ENCODE data around the gene VPS8.

DNA sequence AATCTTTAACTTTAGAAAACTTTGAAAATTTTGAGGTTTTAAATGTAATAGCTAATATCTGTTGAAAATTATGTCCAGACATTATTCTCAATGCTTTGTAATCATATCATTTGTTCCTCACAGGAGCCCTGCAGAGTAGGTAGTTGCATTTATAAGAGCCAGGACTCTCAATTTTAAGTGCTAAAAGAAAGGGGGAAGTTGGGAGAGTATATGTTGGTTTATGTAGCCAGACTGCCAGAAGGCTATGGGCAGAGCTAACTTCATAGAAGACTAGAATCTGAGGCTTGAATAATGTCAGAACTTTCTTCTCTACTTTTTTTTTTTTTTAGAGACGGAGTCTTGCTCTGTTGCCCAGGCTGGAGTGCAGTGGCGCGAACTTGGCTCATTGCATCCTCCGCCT, 9.1 kb downstream of the VPS8 start:
- TF ChIP-seq, protein P1, sequence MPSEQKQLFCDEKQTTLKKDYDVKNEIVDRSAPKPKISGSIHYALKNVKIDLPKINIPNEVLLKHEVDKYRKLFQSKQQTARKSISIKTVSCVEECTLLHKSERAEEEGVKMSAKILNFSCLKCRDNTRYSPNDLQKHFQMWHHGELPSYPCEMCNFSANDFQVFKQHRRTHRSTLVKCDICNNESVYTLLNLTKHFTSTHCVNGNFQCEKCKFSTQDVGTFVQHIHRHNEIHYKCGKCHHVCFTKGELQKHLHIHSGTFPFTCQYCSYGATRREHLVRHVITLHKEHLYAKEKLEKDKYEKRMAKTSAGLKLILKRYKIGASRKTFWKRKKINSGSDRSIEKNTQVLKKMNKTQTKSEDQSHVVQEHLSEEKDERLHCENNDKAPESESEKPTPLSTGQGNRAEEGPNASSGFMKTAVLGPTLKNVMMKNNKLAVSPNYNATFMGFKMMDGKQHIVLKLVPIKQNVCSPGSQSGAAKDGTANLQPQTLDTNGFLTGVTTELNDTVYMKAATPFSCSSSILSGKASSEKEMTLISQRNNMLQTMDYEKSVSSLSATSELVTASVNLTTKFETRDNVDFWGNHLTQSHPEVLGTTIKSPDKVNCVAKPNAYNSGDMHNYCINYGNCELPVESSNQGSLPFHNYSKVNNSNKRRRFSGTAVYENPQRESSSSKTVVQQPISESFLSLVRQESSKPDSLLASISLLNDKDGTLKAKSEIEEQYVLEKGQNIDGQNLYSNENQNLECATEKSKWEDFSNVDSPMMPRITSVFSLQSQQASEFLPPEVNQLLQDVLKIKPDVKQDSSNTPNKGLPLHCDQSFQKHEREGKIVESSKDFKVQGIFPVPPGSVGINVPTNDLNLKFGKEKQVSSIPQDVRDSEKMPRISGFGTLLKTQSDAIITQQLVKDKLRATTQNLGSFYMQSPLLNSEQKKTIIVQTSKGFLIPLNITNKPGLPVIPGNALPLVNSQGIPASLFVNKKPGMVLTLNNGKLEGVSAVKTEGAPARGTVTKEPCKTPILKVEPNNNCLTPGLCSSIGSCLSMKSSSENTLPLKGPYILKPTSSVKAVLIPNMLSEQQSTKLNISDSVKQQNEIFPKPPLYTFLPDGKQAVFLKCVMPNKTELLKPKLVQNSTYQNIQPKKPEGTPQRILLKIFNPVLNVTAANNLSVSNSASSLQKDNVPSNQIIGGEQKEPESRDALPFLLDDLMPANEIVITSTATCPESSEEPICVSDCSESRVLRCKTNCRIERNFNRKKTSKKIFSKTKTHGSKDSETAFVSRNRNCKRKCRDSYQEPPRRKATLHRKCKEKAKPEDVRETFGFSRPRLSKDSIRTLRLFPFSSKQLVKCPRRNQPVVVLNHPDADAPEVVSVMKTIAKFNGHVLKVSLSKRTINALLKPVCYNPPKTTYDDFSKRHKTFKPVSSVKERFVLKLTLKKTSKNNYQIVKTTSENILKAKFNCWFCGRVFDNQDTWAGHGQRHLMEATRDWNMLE (tag by site-specific recombination; conservative IDR thresholded peaks at IDR 0.05; ENCODE audit: low read depth): no peak
- TF ChIP-seq ZNF747 (tag by site-specific recombination; IDR thresholded peaks at IDR 0.05) (no peak), ZNF548 (tag by site-specific recombination; IDR thresholded peaks at IDR 0.05) (no peak), YY1 (tag by site-specific recombination; IDR thresholded peaks at IDR 0.05) (no peak)
- TF ChIP-seq, protein P2, sequence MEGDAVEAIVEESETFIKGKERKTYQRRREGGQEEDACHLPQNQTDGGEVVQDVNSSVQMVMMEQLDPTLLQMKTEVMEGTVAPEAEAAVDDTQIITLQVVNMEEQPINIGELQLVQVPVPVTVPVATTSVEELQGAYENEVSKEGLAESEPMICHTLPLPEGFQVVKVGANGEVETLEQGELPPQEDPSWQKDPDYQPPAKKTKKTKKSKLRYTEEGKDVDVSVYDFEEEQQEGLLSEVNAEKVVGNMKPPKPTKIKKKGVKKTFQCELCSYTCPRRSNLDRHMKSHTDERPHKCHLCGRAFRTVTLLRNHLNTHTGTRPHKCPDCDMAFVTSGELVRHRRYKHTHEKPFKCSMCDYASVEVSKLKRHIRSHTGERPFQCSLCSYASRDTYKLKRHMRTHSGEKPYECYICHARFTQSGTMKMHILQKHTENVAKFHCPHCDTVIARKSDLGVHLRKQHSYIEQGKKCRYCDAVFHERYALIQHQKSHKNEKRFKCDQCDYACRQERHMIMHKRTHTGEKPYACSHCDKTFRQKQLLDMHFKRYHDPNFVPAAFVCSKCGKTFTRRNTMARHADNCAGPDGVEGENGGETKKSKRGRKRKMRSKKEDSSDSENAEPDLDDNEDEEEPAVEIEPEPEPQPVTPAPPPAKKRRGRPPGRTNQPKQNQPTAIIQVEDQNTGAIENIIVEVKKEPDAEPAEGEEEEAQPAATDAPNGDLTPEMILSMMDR (tag by site-specific recombination; IDR thresholded peaks at IDR 0.05): no peak
- TF ChIP-seq, protein P3, sequence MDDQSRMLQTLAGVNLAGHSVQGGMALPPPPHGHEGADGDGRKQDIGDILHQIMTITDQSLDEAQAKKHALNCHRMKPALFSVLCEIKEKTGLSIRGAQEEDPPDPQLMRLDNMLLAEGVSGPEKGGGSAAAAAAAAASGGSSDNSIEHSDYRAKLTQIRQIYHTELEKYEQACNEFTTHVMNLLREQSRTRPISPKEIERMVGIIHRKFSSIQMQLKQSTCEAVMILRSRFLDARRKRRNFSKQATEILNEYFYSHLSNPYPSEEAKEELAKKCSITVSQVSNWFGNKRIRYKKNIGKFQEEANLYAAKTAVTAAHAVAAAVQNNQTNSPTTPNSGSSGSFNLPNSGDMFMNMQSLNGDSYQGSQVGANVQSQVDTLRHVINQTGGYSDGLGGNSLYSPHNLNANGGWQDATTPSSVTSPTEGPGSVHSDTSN (CRISPR knock-in tag; IDR thresholded peaks at IDR 0.05): no peak
- TF ChIP-seq, protein P4, sequence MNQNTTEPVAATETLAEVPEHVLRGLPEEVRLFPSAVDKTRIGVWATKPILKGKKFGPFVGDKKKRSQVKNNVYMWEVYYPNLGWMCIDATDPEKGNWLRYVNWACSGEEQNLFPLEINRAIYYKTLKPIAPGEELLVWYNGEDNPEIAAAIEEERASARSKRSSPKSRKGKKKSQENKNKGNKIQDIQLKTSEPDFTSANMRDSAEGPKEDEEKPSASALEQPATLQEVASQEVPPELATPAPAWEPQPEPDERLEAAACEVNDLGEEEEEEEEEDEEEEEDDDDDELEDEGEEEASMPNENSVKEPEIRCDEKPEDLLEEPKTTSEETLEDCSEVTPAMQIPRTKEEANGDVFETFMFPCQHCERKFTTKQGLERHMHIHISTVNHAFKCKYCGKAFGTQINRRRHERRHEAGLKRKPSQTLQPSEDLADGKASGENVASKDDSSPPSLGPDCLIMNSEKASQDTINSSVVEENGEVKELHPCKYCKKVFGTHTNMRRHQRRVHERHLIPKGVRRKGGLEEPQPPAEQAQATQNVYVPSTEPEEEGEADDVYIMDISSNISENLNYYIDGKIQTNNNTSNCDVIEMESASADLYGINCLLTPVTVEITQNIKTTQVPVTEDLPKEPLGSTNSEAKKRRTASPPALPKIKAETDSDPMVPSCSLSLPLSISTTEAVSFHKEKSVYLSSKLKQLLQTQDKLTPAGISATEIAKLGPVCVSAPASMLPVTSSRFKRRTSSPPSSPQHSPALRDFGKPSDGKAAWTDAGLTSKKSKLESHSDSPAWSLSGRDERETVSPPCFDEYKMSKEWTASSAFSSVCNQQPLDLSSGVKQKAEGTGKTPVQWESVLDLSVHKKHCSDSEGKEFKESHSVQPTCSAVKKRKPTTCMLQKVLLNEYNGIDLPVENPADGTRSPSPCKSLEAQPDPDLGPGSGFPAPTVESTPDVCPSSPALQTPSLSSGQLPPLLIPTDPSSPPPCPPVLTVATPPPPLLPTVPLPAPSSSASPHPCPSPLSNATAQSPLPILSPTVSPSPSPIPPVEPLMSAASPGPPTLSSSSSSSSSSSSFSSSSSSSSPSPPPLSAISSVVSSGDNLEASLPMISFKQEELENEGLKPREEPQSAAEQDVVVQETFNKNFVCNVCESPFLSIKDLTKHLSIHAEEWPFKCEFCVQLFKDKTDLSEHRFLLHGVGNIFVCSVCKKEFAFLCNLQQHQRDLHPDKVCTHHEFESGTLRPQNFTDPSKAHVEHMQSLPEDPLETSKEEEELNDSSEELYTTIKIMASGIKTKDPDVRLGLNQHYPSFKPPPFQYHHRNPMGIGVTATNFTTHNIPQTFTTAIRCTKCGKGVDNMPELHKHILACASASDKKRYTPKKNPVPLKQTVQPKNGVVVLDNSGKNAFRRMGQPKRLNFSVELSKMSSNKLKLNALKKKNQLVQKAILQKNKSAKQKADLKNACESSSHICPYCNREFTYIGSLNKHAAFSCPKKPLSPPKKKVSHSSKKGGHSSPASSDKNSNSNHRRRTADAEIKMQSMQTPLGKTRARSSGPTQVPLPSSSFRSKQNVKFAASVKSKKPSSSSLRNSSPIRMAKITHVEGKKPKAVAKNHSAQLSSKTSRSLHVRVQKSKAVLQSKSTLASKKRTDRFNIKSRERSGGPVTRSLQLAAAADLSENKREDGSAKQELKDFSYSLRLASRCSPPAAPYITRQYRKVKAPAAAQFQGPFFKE (tag by site-specific recombination; IDR thresholded peaks at IDR 0.05; ENCODE audit: borderline replicate concordance): no peak

Data from HEK293 (cell line).